Epithelial cell of esophagus (primary cell): ENCODE results near the gene MICAL3.
A peak's percentile ranks its signal among the peaks of the same experiment; 100 is the strongest.

Source experiments
- DNase-seq: peaks from one replicate; pipeline ENCODE4 v3.0.0; 2010; ENCODE audit warnings: low read depth
- H3K4me3 ChIP-seq: 2 replicates; pipeline ENCODE4 v1.5.1; 2011; ENCODE audit warnings: mild to moderate bottlenecking, low read length, control low read depth
- CTCF ChIP-seq: IDR thresholded peaks from 2 replicates; pipeline ENCODE4 v1.5.1; 2011; ENCODE audit warnings: low read depth, mild to moderate bottlenecking, low read length, control low read depth, inconsistent platforms; ENCODE audit not compliant: insufficient read depth; ENCODE audit errors: missing control alignments

Gene MICAL3

GRCh38 chr22:17924735-17925364 lies 99.5 kb downstream of the MICAL3 start:
- TF ChIP-seq CTCF, result no peak
- H3K4me3 ChIP-seq, result no peak overlapping the region
- DNase-seq, result peak; percentile 32

GRCh38 chr22:17924076-17924475 lies 100.3 kb downstream of the MICAL3 start:
- no peak for TF ChIP-seq CTCF
- DNase-seq, result no peak

GRCh38 chr22:17922925-17923903 lies 101.1 kb downstream of the MICAL3 start:
- no peak overlapping the region for H3K4me3 ChIP-seq
- no peak for DNase-seq
- TF ChIP-seq CTCF, result no peak

More at GRCh38 chr22:17924076-17924475, 100.3 kb downstream of the MICAL3 start:
- no peak overlapping the region for H3K4me3 ChIP-seq

- DNase-seq, result peak; percentile 68
- TF ChIP-seq CTCF, result no peak
- no peak overlapping the region for H3K4me3 ChIP-seq
Observed at GRCh38 chr22:17921871-17922821, 102.2 kb downstream of the MICAL3 start.

GRCh38 chr22:17920992-17921650 lies 103.2 kb downstream of the MICAL3 start:
- TF ChIP-seq CTCF, result no peak
- DNase-seq, result no peak
- no peak overlapping the region for H3K4me3 ChIP-seq

GRCh38 chr22:17920145-17920605 lies 104.2 kb downstream of the MICAL3 start:
- TF ChIP-seq CTCF, result peak; percentile 19
- DNase-seq, result peak; percentile 82
- no peak overlapping the region for H3K4me3 ChIP-seq
